GM20000 (cell line): Measurements from ENCODE around the gene SPATA4.

Experiments used
- DNase-seq: peaks from one replicate; pipeline ENCODE4 v3.0.0; 2012; ENCODE audit warnings: low spot score
- TF ChIP-seq, protein P1 (sequence below): IDR thresholded peaks from 2 replicates; pipeline ENCODE4 v1.5.1; 2012; ENCODE audit warnings: mild to moderate bottlenecking, control low read depth; ENCODE audit errors: extremely low read depth, missing control alignments

The SPATA4 gene

DNA sequence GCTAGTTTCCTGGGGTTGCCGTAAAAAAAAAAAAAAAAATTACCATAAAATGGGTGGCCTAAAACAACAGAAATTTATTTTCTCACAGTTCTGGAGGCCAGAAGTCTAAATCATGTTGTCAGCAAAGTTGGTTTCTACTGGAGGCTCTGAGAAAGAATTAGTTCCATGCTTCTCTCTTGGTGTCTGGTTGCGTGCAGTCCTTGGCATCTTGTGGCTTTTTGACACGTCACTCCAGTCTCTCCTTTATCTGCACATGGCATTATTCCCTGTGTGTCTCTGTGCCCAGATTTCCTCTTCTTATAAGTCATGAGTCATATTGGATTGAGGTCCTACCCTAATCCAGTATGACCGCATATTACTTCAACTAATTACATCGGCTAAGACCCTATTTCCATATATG, 38.7 kb downstream of the SPATA4 start:
- no peak for DNase-seq
- TF ChIP-seq, protein P1, sequence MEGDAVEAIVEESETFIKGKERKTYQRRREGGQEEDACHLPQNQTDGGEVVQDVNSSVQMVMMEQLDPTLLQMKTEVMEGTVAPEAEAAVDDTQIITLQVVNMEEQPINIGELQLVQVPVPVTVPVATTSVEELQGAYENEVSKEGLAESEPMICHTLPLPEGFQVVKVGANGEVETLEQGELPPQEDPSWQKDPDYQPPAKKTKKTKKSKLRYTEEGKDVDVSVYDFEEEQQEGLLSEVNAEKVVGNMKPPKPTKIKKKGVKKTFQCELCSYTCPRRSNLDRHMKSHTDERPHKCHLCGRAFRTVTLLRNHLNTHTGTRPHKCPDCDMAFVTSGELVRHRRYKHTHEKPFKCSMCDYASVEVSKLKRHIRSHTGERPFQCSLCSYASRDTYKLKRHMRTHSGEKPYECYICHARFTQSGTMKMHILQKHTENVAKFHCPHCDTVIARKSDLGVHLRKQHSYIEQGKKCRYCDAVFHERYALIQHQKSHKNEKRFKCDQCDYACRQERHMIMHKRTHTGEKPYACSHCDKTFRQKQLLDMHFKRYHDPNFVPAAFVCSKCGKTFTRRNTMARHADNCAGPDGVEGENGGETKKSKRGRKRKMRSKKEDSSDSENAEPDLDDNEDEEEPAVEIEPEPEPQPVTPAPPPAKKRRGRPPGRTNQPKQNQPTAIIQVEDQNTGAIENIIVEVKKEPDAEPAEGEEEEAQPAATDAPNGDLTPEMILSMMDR = no peak

DNA sequence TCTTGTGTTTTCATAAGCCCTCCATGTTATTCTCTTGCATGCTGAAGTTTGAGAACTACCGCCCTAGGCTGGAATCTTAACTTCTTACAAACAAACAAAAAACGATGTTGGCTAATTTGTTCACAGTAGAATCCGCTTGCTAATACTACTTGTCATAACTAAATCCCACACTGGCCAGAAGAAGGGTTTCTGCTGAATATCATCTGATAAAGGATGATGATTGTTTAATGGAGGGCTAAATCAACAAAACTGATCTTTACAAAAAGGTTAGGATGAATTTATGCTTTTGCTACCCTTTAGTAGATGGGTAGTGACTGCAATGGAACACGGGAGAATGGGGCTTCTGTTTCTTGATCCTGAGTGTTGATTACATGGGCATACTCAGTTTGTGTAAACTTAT, 42.3 kb downstream of the SPATA4 start:
- TF ChIP-seq, protein P1 = no peak
- DNase-seq = no peak

DNA sequence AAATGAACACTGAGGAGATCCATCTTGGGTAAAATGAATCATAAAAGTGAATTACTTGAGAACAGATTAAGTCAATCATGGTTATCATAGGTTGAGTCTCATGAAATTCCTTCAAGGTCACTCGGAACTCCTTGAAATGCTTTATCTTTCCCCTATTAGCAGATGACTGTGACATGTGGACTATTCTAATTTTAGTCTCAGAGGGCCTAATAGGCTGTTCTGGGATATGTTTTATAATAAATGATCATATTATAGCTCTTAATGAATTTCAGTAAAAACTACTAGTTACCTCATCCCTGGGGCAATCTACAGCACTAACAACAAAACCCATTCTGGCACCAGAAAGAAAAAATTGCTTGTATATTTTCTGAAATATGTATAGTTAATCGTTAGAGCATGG, 44.7 kb downstream of the SPATA4 start:
- DNase-seq = no peak
- TF ChIP-seq, protein P1 = no peak

DNA sequence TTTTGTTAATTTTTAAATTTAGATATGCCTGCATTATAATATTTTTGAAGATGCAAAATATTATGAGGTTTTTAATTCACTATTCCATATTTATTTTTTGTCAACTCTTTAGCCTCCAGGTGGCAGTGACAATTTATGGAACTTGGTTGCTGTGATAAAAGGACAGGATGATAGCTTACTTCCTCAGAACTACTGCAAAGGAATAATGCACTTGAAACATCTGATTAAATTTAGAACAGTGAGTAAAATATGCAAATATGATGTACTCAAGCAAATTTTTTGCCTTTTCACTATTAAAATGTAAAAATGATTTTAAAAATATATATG, 45.1 kb downstream of the SPATA4 start:
- DNase-seq = peak; percentile 4
- TF ChIP-seq, protein P1 = no peak

DNA sequence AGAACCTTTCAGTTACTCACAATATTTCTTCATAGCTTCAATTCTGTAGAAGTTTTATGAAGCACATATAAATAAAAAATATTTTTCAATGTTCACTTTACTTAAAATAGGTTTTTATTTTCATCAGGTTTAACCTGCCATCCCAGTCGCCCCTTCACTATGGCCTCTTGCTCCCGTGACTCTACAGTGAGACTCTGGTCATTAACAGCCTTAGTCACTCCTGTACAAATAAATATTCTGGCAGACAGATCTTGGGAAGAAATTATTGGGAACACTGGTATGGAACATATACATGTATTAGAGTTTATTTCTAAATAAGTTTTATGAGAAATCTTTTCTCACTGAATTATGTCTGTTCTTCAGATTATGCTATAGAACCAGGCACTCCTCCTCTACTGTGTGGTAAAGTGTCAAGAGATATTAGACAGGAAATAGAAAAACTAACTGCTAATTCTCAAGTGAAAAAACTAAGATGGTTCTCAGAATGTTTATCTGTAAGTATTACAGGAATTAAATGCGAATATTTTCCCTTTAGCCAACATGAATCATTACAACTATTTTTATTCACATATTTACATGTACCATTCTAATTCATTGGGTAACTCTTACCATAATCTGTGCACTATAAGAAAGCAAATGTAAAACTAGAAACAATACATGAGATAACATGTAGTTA, 45.6 kb downstream of the SPATA4 start:
- DNase-seq = no peak
- TF ChIP-seq, protein P1 = no peak

DNA sequence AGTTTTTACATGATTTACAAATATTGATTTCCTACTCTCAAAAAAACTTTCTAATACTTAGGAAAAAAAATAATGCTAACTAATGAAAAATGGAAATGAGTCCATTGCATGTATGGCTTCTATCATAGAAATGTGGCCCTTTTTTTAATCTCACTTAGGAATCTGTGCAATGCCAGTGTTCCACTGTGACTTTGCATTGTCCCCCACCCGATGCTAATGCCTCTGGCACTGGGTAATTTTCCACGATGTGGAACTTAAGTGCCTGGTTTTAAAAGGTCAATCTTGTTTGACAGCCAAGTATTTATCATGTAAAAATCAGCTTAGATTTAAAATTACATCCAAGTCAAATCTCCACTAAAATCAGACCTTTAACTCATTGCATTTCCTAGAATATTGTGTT, 53.1 kb downstream of the SPATA4 start:
- DNase-seq = no peak
- TF ChIP-seq, protein P1 = no peak

DNA sequence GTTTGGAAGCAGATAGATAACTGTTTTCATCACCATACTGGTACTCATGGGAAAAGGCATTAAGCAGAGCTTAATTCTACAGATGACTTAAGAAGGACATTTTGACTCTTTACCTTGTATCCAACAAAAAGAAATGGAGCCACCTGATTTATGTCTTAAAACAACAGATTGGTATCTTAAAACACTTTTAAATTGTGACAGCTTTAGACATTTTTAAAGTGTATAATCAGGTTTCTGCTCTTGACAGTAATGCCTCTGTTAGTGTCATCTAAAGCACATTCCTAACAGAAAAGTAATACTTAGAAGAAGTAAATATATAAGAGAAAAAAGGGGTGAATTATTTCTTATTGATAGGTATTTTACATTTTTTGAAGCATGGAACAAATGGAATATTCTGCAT, 55.9 kb downstream of the SPATA4 start:
- TF ChIP-seq, protein P1 = no peak

More for the DNA sequence above, 55.9 kb downstream of the SPATA4 start:
- no peak for DNase-seq
